ENCODE results near the gene SLC35F4. TPM values are rescaled to one million over a fixed set of nuclear protein-coding genes. Genes with fewer than 3 reads are reported as not detected.

The SLC35F4 gene
- polyA plus RNA-seq, 4 donors: 2.2 to 3.9 (median 2.6) TPM

GRCh38 chr14:57652769-57653168, 213.1 kb downstream of the SLC35F4 start:
- DNase-seq (ENCODE audit: low read depth in 4 of 4, low spot score in 2 of 4): no peak

GRCh38 chr14:57641776-57642175, 224.1 kb downstream of the SLC35F4 start:
- no peak for DNase-seq (ENCODE audit: low read depth in 4 of 4, low spot score in 2 of 4)

- no peak for DNase-seq (ENCODE audit: low read depth in 4 of 4, low spot score in 2 of 4)
Measured at GRCh38 chr14:57640036-57640435, 225.9 kb downstream of the SLC35F4 start.

GRCh38 chr14:57637901-57638300, 228.0 kb downstream of the SLC35F4 start:
- DNase-seq (ENCODE audit: low read depth in 4 of 4, low spot score in 2 of 4): no peak

GRCh38 chr14:57634335-57634734, 231.6 kb downstream of the SLC35F4 start:
- no peak for DNase-seq (ENCODE audit: low read depth in 4 of 4, low spot score in 2 of 4)

- DNase-seq (ENCODE audit: low read depth in 4 of 4, low spot score in 2 of 4): no peak
Measured at GRCh38 chr14:57632649-57633048, 233.2 kb downstream of the SLC35F4 start.

- no peak for DNase-seq (ENCODE audit: low read depth in 4 of 4, low spot score in 2 of 4)
Measured at GRCh38 chr14:57617510-57617909, 248.4 kb downstream of the SLC35F4 start.

GRCh38 chr14:57612946-57613345, 252.9 kb downstream of the SLC35F4 start:
- no peak for DNase-seq (ENCODE audit: low read depth in 4 of 4, low spot score in 2 of 4)

GRCh38 chr14:57611555-57612075, 254.3 kb downstream of the SLC35F4 start:
- no peak for DNase-seq (ENCODE audit: low read depth in 4 of 4, low spot score in 2 of 4)

GRCh38 chr14:57610631-57611030, 255.3 kb downstream of the SLC35F4 start:
- no peak for DNase-seq (ENCODE audit: low read depth in 4 of 4, low spot score in 2 of 4)

- DNase-seq (ENCODE audit: low read depth in 4 of 4, low spot score in 2 of 4): no peak
Measured at GRCh38 chr14:57609192-57610075, 256.5 kb downstream of the SLC35F4 start.

GRCh38 chr14:57607086-57607485, 258.8 kb downstream of the SLC35F4 start:
- DNase-seq (ENCODE audit: low read depth in 4 of 4, low spot score in 2 of 4): no peak

GRCh38 chr14:57583396-57583795, 282.5 kb downstream of the SLC35F4 start:
- DNase-seq (ENCODE audit: low read depth in 4 of 4, low spot score in 2 of 4): no peak

- DNase-seq (ENCODE audit: low read depth in 4 of 4, low spot score in 2 of 4): no peak
Measured at GRCh38 chr14:57582746-57583145, 283.1 kb downstream of the SLC35F4 start.

GRCh38 chr14:57578801-57579200, 287.1 kb downstream of the SLC35F4 start:
- no peak for DNase-seq (ENCODE audit: low read depth in 4 of 4, low spot score in 2 of 4)

GRCh38 chr14:57576498-57576897, 289.4 kb downstream of the SLC35F4 start:
- DNase-seq (ENCODE audit: low read depth in 4 of 4, low spot score in 2 of 4): no peak

- DNase-seq (ENCODE audit: low read depth in 4 of 4, low spot score in 2 of 4): no peak
Measured at GRCh38 chr14:57575482-57575881, 290.4 kb downstream of the SLC35F4 start.

- DNase-seq (ENCODE audit: low read depth in 4 of 4, low spot score in 2 of 4): no peak
Measured at GRCh38 chr14:57574617-57575288, 291.1 kb downstream of the SLC35F4 start.

- no peak for DNase-seq (ENCODE audit: low read depth in 4 of 4, low spot score in 2 of 4)
Measured at GRCh38 chr14:57573173-57573572, 292.7 kb downstream of the SLC35F4 start.

- no peak for DNase-seq (ENCODE audit: low read depth in 4 of 4, low spot score in 2 of 4)
Measured at GRCh38 chr14:57568554-57568953, 297.3 kb downstream of the SLC35F4 start.

- DNase-seq (ENCODE audit: low read depth in 4 of 4, low spot score in 2 of 4): no peak
Measured at GRCh38 chr14:57567220-57567619, 298.7 kb downstream of the SLC35F4 start.

GRCh38 chr14:57560681-57561080, 305.2 kb downstream of the SLC35F4 start:
- no peak for DNase-seq (ENCODE audit: low read depth in 4 of 4, low spot score in 2 of 4)
